Ectodermal cell (in vitro differentiated cells): ENCODE measurements around the gene DRAM1. TPM values are rescaled to one million over a fixed set of nuclear protein-coding genes. Genes with fewer than 3 reads are reported as not detected.

Experiments
- H3K27ac ChIP-seq: 2 replicates; pipeline ENCODE4 v1.7.0; 2013; ENCODE audit warnings: mild to moderate bottlenecking, low read depth, low read length; ENCODE audit not compliant: insufficient read depth, poor library complexity, severe bottlenecking
- H3K27me3 ChIP-seq: 2 replicates; pipeline ENCODE4 v1.7.0; 2013; ENCODE audit warnings: mild to moderate bottlenecking, low read length; ENCODE audit not compliant: insufficient read depth, control insufficient read depth, poor library complexity, severe bottlenecking
- H3K36me3 ChIP-seq: one replicate; pipeline ENCODE4 v1.7.0; 2013; ENCODE audit warnings: low read length; ENCODE audit not compliant: control insufficient read depth, insufficient read depth
- H3K4me1 ChIP-seq: one replicate; pipeline ENCODE4 v1.7.0; 2013; ENCODE audit warnings: low read length; ENCODE audit not compliant: control insufficient read depth, insufficient read depth
- H3K4me3 ChIP-seq: 2 replicates; pipeline ENCODE4 v1.7.0; 2013; ENCODE audit warnings: low read depth, low read length, control low read depth; ENCODE audit not compliant: insufficient read depth
- H3K9me3 ChIP-seq: 2 replicates; pipeline ENCODE4 v1.7.0; 2013; ENCODE audit warnings: mild to moderate bottlenecking, low read length, moderate library complexity; ENCODE audit not compliant: control insufficient read depth
- WGBS, 2 experiments: methylation state at CpG; one replicate each; pipeline ENCODE4 v1.1.7; 2013; ENCODE audit warnings: missing lambda C conversion rate in 2 of 2; 5-methylcytosine and 5-hydroxymethylcytosine counted together
- polyA plus RNA-seq, 4 experiments: library from polyadenylated mRNA; stranded (reverse); fragments of 50-300 nt; gene quantifications; one replicate each; pipeline ENCODE4 v1.2.3, GENCODE V29; 2013

DRAM1 gene, protein sequence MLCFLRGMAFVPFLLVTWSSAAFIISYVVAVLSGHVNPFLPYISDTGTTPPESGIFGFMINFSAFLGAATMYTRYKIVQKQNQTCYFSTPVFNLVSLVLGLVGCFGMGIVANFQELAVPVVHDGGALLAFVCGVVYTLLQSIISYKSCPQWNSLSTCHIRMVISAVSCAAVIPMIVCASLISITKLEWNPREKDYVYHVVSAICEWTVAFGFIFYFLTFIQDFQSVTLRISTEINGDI
- polyA plus RNA-seq (2013, experiment 1 of 4): 3.3 TPM
- polyA plus RNA-seq (2013, experiment 2 of 4): 3.5 TPM
- 3.0 TPM for polyA plus RNA-seq (2013, experiment 3 of 4)
- polyA plus RNA-seq (2013, experiment 4 of 4): 4.4 TPM

DNA sequence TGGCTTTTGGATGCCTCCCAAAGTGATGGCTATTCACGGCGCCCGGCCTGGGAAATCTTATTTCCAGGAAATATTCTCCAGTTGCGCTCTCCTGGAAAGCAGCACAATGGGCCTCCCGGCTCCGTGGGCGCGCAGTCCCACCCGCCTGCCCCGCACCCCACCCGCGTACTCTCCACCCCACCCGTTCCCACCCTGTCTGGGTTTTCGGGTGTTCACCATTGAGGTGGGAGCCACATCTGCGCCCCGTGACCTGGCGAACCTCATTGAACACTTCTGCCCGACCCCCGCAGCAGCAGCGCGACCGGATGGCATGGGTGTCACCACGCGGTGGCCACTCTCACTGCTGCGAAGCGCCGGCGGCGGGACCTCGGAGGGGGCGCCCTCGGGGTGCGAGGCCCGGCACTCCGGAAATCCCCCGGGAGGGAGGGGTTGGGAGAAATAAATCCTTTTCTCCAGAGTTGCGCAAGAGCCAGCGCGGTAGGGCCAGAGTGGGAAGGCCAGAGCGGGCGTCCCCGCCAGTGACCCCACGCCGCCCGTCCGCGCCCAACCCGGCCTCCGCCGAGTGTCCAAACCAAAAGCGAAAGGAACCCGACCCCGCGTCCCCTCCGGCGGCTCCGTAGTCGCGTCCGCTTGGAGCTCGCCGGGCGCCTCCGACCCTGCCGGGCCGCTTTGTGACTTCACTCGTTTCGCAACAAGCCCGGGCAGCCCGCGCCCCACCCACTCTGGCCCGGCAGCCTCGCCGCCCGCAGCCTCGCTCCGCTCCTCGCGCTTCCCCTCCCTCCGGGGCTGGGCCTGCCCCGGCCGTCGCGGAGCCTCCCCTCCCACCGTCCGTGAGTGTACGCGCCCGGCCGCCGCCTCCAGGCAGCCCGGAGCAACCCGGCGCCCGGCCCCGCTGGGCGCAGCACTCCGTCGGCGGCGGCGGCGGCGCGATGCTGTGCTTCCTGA lies at the start of gene DRAM1:
DRAM1 (plus strand) TSS at position 720 of the 945 bp plus-strand sequence; CDS start at position 930, 210 bp downstream.
- WGBS, 2 experiments: 7% methylated on average over 105 of the region's 105 CpGs
- H3K27ac ChIP-seq: no peak within 1 kb of the TSS
- no peaks in the 10 kb centered on the region for H3K9me3 ChIP-seq
- peak within 1 kb of the TSS; percentile 60 for H3K4me3 ChIP-seq
- peaks cover 22% of the 10 kb centered on the region for H3K27me3 ChIP-seq
- no peaks in the 10 kb centered on the region for H3K4me1 ChIP-seq
- no peaks in the 10 kb centered on the region for H3K36me3 ChIP-seq

DNA sequence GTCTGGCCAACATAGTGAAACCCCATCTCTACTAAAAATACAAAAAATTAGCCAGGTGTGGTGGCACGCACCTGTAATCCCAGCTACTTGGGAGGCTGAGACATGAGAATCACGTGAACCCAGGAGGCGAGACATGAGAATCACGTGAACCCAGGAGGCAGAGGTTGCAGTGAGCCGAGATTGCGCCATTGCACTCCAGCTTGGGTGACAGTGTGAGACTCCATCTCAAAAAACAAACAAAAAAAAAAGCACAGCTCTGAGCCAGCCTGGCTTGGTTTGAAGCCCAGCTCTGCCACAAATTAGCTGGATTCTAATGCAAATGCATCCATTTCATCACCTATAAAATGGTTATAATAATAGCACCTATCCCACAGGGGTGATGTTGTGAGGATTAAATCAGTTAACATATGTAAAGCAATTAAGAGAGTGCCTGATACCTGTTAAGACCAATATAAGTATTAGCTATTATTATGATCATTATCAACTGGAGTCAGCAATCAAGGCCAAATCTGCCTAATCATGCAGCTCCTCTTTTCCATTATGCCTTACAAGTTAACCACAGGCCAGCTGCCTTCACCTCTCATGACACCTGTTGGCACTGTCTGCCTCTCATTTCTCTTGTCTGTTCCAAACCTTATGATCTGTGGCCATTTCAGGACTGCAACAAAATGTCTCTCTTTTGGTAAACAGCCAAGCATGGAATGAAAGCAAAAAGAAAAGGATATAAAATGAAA lies 48.8 kb upstream of the DRAM1 start:
- Histone ChIP-seq H3K9me3 (no peaks in the 10 kb centered on the region), H3K4me3 (no peak overlapping the region)
- WGBS, 2 experiments: 94 to 98% methylated on average over 6 of the region's 6 CpGs

DNA sequence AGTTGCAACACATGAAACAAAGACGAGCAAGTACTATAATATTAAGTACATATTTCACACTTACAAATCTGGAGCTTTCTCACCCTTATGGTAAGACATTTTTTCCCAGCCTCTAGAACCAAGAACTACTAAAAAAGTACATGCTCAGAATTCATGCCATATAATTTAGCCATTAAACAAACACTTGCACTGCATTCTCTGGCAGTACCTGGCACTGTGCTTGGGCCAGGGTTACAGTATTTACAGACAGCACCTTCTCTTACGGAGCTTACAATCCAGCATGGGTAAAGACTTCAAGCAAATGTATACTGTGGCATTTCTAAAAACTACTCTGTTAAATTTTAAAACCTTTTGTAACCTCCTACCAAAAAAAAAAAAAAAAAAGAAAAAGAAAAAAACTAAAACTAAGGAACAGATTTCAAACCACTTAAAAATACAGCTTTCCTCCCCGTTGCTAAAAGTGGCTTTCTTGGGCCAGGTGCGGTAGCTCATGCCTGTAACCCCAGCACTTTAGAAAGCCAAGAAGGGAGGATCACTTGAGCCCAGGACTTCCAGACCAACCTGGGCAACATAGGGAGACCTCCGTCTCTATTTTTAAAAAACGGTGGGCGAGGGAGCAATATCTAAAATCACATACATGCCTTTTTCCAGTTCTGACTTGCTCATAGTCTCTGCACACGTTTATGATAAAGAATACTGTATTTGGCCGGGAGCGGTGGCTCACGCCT lies 47.6 kb upstream of the DRAM1 start:
- no peak overlapping the region for H3K27ac ChIP-seq
- 16 to 18% methylated on average over 11 of the region's 11 CpGs for WGBS, 2 experiments

More for the DNA sequence above, 48.8 kb upstream of the DRAM1 start:
- peaks cover 5% of the 10 kb centered on the region for H3K27me3 ChIP-seq
- no peaks in the 10 kb centered on the region for H3K4me1 ChIP-seq
- H3K36me3 ChIP-seq: no peaks in the 10 kb centered on the region
- no peak overlapping the region for H3K27ac ChIP-seq

DNA sequence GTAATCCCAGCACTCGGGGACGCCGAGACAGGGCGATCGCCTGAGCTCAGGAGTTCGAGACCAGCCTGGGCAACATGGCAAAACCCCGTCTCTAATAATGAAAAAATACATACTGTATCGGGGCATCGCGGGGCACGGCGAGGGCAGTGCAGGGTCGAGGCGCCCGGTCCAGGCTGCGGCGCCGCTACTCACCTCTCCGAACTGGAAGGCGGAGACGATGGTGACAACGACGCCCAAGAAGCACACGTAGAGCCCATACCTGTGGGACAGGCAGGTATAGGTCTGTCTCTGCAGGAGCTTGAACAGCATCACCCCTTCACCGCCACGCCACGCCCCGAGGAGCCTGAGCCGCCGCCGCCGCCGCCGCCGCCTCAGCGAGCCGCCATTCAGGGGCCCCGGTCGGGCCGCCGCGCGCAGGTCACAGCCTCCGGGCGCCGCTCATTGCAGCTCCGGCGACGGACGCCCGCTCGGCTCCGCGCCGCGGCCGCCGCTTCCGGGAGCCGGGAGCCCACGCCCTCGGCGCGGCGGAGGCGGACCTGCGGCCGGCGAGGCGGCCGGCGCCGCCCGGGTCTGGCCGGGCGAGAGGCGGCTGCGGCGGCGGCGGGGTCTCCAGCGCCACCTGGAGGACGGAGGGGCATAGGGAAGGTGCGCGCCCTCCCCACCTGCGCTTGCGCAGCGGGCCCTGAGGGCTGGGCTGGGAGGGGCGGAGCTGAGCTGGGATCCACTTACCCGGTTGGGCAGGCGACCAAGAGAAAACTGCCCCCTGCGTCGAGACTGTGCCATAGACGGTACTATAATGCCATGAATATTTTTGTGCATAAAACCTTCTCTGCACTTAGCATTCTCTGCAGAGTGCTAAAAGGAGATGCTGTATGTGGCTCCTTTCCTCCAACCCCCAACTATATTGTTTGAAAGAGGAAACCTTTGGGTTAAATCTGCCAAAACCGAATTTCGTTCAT lies 46.7 kb upstream of the DRAM1 start, which contains the start of gene GNPTAB:
GNPTAB (minus strand) TSS at position 593 of the 959 bp plus-strand sequence; CDS start at position 309, 284 bp downstream.
- Histone ChIP-seq H3K36me3 (no peaks in the 10 kb centered on the region), H3K4me3 (peak within 1 kb of the TSS; percentile 87), H3K27me3 (peaks cover 5% of the 10 kb centered on the region), H3K9me3 (no peaks in the 10 kb centered on the region), H3K27ac (no peak within 1 kb of the TSS), H3K4me1 (no peaks in the 10 kb centered on the region)
- WGBS, 2 experiments: 1% methylated on average over 96 of the region's 96 CpGs

More for the DNA sequence above, 47.6 kb upstream of the DRAM1 start:
- Histone ChIP-seq H3K4me3 (peak overlapping the region; percentile 87), H3K27me3 (peaks cover 5% of the 10 kb centered on the region), H3K36me3 (no peaks in the 10 kb centered on the region), H3K4me1 (no peaks in the 10 kb centered on the region), H3K9me3 (no peaks in the 10 kb centered on the region)

DNA sequence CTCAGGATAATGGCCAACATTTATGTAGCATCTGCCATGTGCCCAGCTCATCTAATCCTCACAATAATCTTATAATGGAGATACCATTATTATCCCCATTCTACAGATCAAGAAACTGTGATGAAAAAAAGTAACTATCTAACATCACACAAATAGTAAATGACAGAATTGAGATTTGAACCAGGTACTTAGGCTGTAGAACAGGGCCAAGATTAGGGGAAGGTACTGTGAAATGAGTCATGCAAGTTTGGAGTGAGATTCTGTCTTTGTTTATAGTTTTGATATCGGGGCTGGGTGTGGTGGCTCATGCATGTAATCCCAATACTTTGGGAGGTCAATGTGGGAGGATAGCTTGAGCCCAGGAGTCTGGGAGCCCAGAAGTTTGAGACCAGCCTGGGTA lies 45.4 kb upstream of the DRAM1 start:
- Histone ChIP-seq H3K9me3 (no peaks in the 10 kb centered on the region), H3K36me3 (no peaks in the 10 kb centered on the region), H3K4me1 (no peaks in the 10 kb centered on the region), H3K4me3 (no peak overlapping the region), H3K27ac (no peak overlapping the region), H3K27me3 (peaks cover 5% of the 10 kb centered on the region)
- 88 to 92% methylated on average over 1 of the region's 1 CpG for WGBS, 2 experiments

DNA sequence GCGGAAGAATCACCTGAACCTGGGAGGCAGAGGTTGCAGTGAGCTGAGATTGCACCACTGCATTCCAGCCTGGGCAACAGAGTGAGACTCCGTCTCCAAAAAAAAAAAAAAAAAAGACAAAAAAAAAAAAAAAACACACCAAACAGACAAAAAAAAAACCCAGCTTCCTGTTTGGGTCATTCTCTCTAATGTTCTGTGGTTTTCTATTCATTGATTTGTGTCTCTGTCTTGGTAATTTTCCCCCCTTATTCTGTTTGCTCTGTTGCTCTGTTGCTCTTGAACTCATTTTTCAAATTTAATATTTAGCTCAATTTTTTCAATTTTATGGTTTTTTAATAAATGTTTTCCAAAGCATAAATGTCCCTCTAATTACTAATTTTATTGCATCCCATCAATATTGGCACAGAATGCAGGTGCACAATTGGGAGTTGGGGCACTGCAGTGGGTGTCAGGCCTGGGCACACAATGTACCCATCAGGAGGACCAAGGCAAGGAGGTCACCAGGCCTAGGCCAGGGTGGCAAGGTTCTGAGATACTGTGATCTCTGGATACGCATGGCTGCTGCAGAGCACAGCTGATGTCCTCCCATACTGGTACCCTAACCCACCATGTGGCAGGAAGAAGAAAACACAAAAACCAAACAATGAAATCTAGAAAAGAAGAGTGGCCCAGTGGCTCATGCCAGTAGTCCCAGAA lies 38.6 kb upstream of the DRAM1 start:
- H3K27ac ChIP-seq: no peak overlapping the region

DNA sequence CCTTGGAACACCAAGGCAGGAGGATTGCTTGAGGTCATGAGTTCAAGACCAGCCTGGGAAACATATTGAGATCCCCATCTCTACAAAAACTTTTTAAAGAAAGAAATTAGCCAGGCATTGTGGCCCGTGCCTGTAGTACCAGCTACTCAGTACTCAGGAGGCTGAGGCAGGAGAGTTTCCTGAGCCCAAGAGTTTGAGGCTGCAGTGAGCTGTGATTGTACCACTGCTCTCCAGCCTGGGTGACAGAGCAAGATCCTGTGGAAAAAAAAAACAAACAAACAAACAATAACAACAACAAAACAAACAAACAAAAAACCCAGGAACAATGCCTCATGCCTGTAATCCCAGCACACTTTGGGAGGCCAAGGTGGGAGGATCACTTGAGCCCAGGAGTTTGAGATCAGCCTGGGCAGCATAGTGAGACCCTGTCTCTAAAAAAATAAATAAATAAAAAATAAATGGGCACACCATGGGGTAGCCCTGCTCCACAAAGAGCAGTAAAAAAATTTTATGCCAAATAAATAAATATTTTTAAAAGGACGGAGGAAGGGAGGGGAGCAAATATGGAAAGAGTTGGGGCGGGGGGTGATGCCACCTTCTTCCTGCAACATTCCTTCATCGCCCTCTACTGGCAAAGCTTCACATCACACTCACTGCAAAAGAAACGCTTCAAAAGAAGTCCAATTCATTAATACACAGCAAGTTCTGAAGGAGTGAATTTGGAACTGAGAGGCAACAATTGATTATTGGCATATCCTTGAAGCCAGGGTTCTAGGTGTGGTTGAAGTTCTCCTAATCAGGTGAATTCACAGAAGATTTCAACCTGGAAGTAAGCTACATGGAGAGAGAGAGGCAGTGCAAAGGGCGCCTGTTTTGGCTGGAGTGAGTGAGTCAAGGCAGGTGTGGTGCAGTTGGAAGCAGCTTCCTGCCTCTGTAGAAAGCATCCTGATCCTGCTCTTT lies 37.8 kb upstream of the DRAM1 start:
- no peaks in the 10 kb centered on the region for H3K4me1 ChIP-seq
- no peaks in the 10 kb centered on the region for H3K27me3 ChIP-seq
- no peaks in the 10 kb centered on the region for H3K36me3 ChIP-seq
- 44 to 63% methylated on average over 3 to 5 of the region's 6 CpGs for WGBS, 2 experiments
- H3K4me3 ChIP-seq: no peak overlapping the region
- H3K9me3 ChIP-seq: no peaks in the 10 kb centered on the region
- H3K27ac ChIP-seq: no peak overlapping the region

More for the DNA sequence above, 38.6 kb upstream of the DRAM1 start:
- Histone ChIP-seq H3K4me1 (no peaks in the 10 kb centered on the region), H3K36me3 (no peaks in the 10 kb centered on the region), H3K9me3 (no peaks in the 10 kb centered on the region), H3K4me3 (no peak overlapping the region), H3K27me3 (no peaks in the 10 kb centered on the region)
- 93 to 97% methylated on average over 2 to 3 of the region's 3 CpGs for WGBS, 2 experiments

DNA sequence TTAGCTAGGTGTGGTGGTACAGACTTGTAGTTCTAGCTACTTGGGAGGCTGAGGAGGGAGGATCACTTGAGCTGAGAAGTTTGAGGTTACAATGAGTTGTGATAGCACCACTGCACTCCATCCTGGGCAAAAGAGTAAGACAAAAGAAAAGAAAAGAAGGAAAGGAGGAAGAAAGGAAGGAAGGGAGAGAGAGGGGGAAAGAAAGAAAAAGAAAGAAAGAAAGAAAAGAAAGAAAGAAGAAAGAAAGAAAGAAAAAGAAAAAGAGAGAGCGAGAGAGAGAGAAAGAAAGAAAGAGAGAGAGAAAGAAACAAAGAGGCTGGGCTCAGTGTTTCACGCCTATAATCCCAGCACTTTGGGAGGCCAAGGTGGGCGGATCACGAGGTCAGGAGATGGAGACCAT lies 36.3 kb upstream of the DRAM1 start:
- no peaks in the 10 kb centered on the region for H3K27me3 ChIP-seq
- no peak overlapping the region for H3K27ac ChIP-seq
- H3K4me3 ChIP-seq: no peak overlapping the region
- H3K9me3 ChIP-seq: no peaks in the 10 kb centered on the region
- WGBS, 2 experiments: 87 to 91% methylated on average over 4 of the region's 4 CpGs
- no peaks in the 10 kb centered on the region for H3K36me3 ChIP-seq
- H3K4me1 ChIP-seq: no peaks in the 10 kb centered on the region
